NCI-H524 treated with DMSO at 0.1 percent for 48 hours (cell line): Measurements from ENCODE around the gene LGALS3BP.
A peak's percentile ranks its signal among the peaks of the same experiment; 100 is the strongest.

Source experiments
- DNase-seq: peaks from one replicate; lab custom pipeline; 2025; lab: John Stamatoyannopoulos, UW

Gene LGALS3BP

DNA sequence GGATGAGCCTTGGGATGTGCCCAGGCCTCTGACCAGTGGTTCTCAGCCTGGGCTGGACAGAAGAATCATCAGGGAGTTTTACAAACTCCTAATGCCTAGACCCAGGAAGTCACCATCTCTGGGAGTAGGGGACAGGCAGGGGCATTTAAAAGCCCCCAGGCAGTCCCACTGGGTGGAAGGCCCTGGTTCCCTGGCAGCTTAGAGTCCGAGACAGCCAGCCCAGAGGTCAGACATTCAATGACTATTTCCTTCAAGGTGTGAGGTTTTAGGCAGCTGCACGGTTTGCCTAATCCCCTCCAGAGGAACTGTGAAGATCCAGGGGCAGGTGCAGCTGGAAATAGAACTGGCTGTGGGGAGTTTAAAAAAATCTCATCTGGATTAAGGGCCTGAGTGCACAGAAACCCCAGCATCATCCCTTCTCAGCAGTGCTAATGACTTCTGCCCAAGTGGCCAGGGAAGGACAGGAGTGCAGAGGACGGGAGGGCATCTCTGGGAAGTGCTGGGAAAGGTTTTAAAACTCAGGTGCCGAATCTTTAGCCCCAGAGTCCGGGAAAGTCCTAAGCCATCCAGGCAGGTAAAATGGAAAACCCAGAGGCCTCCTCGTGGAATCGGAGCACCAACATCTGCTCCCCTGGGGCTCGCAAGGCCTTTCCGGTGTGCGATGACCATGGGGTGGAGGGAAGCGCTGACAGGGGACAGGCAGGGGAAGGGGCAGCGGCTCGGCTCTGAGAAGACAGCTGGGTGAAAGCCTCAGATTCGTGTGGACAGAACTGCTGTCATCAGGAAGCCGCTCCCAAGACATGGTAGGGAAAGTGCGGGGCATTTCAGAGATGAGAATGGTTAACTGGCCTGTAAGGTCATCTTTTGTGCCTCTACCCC lies 1.5 kb upstream of the LGALS3BP start:
- peak; percentile 92 for DNase-seq

DNA sequence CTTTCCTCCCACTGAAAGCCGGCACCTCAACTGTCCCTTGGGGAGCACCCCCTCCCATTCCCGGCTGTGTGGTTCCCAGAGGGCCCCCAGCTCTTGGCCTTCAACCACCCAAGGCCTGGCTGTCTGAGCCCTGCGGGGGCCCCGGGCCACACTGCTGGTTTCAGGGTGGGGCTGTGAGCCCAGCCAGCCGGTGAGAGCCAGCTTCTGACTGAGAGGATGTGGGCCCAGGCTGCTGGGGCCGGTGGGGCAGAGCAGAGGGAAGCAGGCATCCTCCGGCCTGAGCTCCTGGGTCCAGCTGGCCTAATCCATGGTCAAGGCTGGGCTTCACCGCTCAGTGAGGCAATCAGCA lies 875 bp upstream of the LGALS3BP start:
- DNase-seq: no peak

DNA sequence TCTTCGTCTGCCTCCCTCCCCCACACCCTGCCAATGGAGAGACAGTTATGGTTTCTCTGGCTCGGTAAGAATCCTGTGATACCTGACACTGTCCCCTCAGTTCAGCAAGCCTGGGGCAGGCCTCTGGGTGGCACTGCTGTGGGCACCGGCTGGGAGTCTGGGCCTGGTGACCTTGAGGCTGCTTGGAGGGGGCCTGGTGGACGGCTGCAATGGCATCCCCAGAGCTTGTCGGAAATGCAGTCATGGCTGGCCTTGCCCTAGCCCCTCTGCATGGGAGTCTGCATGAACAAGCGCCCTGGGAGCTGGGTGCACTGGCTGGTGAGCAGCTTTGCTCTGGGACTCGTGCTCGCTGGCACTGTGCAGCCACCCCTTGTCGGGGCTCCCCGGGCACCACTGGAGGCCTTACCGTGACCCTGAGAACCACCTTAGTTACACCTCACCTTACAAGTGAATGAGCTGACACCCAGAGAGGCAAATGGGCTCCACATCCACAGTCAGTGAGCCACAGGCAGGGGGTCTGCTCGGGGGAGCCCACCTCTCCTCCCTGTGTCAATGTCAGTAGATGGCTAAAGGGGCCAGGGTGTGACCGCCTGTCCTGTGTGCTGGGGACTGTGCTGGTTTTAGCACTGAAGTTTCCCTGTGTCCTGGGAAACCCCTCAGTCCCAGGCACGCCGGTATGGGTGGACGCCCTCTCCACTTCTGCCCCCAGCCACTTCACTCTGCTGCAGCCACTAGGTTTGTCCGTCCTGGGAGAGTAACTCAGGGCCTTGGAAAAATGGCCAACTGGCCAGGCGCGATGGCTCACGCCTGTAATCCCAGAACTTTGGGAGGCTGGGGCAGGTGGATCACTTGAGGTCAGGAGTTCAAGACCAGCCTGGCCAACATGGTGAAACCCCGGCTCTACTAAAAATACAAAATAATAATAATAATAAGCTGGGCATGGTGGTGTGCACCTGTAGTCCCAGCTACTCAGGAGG lies 1.4 kb downstream of the LGALS3BP start:
- no peak for DNase-seq

DNA sequence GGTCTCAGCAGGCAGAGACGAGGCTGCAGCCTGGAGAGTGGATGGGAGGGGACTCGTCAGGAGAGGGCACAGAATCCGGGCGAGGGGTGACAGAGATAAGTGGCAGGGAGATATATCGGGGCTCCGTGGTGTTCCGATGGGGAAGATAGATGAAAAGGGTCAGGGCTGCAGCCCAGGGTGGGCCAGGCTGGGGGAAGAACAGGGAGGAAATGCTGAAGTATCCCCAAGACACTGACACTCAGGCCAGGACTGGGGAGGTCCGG lies 2.1 kb downstream of the LGALS3BP start:
- DNase-seq: no peak

DNA sequence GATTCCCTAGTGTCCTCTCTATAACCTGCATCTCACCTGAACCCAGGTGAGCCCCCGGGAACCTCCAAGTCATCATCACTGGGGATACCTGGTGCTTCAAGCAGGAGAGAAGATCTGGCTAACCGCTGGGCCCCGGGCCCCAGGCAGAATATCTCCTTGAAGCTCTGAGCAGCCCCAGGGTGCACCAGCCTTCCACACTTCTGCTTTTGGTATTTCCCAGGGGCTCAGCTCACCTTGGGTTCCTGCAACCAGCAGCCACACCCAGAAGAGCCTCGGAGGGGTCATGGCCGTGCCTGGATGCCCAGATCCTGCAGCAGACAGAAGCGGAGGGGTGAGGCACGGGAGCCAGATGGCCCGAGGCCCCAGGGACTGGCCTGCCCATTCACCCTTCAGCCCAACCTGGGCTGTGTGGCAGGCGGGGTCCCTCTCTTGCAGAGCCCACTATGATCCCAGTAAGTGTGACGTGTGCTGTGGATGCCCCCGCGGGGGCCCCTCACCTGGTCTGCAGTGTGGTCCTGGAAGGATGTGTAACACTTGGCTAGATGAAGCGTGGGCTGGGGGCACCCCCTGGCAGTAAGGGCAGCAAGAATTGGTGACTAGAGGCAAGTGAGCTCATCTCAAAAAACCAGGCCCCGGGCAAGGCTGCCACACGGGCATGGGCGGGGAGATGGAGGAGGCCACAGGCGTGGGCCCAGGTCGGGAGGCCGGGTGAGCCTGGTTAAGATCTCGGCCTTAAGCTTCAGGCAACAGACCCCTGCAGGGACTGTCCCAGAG lies 2.6 kb downstream of the LGALS3BP start:
- no peak for DNase-seq

DNA sequence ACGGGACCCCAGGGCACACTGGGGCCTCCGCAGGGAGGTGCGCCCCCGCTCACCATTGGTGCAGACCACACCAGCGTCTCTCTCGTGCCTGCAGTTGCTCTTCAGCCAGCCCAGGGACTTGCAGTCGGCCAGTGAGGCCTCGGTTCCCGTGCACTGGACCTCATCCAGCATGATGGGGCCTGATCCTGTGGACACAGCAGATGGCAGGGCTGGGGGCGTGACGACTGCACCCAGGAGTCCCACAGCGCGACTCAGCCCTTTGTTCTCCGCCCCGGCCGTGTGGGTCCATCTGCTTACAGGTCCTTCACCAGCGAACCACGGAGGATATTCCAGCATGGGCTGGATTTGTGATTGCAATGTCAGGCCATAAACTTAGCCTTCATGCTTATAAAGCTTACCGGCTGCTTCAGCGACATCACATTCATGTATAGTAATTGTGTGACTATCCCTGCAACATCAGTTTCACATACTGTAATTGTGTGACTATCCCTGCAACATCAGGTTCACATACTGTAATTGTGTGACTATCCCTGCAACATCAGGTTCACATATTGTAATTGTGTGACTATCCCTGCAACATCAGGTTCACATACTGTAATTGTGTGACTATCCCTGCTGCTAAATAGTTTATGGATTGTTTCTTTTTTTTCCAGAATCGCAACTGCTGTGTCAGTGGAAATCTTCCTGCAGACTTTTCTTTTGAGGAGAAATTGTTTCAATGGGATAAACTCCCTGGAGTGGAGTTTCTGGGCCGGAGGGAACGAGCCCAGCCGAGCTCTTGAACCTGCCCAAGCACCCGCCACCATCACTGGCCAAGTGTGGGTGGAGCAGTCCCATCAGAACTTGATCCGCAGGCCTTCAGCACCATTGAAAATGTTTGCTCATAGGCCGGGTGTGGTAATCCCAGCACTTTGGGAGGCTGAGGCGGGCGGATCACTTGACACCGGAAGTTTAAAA lies 4.8 kb downstream of the LGALS3BP start:
- peak; percentile 92 for DNase-seq

DNA sequence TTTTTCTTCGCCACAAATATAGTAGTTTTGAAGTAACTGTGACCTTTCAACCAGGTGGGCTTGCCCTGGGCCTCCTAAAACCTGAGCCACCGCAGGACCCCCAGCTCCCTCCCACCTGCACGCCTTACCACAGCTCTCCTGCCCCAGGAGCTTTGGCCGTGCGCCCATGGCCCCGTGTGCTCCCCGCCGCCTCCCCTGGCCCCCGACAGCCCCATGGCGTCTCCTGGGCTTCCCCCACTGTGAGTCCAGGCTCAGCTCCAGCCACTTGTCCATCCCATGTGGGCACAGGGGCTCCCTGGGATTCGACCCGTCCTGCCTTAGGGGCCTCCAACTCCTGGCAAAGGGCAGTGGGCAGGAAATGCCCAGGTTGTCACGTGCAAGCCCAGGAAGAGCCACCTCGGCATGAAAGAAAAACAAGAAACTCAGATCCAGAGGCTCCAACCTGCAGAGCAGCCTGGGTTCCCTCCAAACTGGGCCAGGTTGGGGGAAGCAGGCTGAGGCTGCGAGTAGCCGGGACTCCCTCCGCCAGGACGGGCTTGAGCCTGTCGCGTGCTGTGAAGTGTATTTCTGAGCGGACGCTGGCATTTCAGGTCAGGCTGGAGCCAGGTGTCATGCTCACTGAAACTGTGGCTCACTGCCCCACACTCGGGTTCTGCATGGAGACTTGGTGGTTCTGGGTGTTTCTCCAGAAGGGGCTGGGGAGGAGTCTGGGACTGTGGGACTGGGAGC lies 5.8 kb downstream of the LGALS3BP start:
- no peak for DNase-seq

DNA sequence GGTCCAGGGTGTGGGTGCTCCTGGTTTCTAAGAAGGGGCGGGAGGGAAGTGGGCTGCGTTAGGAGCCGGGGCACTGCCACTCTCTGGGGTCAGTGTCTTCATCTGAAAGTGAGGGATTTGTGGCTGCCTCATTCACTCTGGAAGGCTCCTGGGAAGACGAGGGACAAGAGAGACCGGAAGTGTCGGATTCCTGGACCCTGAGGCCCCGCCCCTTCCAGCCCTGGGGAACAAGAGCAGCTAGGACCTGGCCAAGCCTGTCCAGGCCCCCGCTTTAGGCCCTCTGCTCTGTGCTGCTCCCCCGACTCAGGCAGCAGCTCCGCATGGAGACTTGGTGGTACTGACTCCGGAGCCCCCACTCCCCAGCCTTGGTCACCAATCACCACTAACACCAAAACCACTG lies 6.5 kb downstream of the LGALS3BP start:
- DNase-seq: no peak

DNA sequence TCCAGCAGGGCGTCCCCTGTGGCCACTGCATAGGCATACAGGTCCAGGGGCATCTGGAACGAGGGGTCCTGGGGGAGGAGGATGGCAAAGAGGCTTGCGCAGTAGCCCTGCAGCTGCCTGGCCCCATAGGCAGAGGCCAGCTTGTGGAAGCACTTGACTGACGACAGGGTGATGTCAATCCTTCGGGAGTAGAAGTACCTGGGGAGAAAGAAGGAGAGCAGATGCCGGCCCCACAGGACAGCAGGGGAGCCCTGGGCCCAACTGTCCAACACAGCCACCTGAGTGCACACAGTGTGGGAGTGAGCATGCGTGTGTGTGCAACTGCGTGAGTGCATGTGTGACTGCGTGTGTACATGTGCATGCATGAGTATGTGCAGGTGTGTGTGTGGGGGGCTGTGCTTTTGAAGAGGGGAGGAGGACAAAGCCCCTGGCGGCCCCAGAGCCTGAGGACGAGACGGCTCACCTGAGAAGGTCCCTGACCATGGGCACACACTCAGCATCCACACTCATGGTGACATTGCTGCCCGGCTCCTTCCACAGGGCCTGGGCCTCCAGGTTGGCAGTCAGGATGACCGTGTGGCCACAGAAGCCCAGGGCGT lies 7.1 kb downstream of the LGALS3BP start:
- peak; percentile 74 for DNase-seq

DNA sequence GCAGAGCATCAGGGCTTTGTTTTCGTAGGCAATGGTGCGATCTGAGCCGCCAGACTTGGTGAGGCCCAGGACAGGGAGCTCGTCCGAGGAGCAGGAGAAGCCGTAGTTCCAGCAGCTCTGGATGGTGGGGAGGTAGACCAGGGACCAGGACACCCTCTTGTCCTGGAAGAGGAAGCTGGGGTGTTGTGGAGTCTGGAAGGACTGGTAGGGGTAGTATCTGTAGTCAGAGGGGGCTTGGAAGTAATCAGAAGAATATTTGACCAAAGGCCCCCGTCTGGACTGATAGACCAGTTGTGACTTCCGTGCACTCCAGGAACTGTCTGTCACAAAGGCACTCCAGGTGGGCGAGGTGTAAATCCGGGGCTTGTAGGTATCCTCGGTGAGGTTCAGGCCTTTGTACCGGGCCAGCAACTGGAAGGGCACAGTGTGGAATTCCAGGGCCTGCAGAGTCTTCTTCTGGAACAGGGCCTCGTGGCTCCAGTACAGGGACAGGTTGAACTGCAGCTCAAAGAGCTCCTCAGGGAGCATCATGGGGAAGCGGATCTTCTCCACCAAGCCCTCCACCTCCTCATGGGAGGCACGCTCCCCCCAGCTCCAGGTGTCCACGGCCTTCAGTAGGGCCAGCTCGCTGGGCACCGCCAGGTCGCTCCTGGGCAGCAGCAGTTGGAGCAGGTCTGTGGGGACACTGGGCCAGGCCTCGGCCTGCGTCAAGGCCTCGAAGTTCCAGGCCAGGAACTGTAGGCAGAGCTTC lies 7.8 kb downstream of the LGALS3BP start:
- no peak for DNase-seq

DNA sequence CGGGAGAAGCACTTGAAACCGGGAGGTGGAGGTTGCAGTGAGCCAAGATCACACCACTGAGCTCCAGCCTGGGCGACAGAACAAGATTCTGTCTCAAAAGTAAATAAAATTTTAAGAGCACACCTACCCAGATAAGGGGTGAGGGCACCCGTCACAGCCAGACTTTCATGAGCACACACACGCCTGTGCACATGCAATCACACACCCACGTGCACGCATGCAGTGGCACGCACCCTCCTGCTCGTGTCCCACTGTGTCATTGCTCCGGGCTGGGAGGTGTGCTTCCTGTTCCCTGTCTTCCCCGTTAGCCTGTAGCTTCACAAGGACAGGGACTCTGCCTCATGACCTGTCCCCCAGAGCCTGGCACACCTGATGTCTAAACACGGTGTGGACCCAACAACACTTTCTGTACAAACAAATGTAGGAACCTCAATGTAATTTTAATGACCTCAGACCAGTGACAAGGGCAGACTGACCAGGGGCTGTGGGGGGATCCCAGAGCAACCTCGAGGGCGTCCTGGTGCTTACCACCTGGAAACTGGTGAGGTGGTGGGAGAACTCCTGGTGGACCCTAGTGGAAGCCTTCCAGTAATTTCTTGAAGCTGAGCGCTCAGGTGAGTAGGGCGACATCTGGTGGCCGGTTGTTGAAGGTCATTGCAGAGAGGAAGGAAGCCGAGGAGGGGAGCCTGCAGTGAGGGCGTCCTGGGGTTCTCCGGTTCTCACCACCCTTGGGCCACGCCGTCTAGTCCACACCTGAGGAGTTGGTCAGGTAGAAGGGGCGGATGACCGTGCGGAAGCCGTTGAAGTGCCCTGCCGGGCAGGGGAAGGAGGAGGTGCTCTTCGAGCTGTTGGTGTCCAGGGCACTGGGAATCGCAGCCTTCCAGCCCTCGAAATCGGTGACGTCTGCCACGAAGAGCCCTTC lies 8.6 kb downstream of the LGALS3BP start:
- no peak for DNase-seq

DNA sequence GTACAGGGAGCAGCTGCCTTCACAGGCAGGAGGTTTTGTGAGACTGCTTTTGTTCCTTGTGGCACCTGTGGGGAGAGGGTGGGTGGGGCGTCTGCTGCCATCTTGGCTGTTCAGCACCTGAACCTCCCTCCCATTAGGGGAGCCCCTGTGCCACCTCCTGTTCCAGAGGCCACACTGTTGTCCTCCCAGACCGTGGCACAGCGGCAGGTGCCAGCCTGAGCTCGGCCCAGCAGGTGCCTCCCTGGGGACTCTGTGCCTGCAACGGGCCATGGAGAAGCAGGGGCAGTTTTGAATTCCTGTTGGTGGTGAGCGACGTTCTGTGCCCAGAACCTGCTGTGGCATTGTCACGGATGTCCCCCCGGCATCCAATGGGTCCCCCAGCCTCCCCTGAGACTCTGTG lies 9.9 kb downstream of the LGALS3BP start:
- DNase-seq: no peak

DNA sequence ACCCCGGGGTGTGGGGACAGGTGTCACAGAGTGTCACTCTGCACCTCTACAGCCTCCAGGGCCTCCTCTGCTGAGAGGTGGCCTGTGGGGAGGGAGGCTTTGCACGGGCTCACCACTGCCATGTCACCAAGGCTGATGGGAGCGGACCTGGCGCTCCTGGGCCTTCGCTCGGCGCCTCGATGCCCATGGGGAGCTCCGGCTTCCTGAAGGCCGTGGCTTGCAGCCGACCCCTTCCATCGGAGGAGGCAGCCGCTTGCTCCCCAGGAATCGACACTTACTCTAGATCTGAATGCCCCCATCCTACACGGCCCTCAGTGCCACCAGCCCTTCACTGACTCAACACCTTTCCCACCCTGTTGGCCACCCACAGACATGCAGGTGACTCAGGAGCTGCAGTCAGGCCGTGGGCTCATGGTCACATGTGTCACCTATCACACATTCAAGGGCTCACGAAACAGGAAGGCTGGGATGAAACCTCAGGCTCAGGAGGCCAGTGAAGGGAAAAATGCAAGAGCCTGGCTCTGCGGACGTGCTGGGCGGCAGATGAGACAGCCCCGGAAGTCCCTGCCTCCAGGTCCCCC lies 11.9 kb downstream of the LGALS3BP start:
- no peak for DNase-seq

DNA sequence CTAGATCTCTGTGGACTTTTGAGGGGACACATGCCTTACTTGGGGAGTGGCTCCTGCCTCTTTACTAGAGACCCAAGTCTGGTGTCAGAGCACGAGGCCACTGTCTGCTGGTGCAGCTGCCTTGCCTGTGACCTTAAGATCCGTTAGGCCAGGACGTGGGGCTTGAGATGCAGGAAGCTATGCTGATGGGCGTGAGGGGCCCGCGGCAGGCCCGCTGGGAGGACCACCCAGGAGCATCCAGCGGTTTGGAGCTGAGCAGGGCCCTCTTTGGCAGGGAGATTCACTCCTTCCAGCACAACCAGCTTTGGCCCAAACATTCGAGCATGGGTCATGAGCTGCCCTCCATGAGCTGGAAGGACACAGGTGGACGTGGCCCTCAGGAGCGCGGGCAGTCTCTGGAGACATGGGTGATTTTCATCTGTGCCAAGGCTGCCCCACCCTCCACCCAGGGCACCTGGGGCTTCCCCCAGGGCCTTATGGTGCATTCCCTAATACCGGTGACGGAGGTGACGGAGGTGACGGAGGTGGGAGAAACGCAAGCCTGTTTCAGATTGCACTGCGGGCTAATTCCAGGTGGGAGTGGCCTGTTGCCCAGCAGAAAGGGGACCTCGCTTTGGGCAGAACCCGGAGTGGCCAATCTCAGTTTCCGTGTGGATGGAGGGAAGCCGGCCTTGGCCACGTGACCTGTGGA lies 12.7 kb downstream of the LGALS3BP start:
- no peak for DNase-seq

DNA sequence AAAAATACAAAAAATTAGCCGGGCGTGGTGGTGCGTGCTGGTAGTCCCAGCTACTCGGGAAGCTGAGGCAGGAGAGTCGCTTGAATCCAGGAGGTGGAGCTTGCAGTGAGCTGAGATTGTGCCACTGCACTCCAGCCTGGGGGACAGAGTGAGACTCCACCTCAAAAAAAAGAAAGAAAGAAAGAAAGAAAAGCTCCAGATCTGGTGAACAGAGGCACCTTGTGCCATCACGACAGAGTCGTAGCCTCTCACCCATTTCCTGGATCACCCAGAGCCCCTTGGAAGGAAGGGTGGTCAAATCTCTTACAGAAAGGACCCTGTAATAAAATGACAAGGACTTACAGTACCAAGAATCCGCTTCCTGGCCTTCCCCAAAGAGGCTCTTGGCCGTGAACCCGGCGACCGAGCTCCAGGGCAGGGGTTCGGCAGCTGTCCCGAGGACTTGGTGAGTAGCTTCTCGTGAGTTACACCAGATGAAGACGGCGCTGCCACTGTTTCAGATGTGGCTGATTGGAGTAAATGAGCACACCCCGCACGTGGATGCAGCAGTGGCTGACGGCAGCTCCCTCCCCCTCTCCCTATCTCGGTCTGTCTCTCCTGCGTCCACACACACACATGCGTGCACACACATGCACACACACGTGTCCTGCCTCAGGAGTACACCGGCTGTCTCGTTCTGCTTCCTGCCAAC lies 13.5 kb downstream of the LGALS3BP start:
- DNase-seq: no peak

DNA sequence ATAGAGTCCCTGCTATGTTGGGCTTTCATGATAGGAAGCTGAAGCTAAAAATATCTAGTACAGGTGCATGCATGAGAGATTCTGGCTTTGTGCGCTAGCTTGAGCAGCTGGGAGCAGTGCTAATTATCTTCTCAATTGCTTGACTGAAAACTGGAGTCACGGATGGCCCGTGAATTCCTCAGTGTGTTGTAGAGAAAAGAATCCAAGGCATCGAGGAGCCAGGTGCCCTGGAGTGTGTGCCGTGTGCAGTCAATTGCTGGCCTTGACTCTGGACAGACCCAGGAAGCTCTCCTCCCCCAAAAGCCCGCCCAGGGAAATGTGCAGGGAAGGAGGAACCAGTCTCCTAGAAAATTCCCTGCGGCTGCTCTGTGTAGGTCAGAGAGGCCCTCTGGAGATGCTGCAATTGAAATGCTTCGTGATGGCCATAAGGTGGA lies 14.2 kb downstream of the LGALS3BP start:
- no peak for DNase-seq

DNA sequence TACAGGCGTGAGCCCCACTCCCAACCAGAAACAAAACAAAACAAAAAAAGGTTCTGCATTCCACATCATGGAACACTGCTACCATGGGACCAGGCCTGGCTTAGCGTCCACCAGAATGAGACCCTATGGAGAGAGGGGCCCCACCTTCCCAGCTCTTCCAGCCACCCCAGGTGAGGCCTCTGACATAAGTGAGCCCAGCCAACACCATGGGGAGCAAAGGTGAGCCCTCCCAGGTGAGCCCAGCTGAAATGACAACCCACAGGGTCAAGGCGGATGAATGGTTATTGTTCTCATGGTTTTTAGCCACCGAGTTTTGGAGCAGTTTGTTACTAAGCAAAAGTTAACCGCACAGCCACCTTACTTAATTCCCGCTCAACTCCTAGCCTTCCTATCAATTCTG lies 16.3 kb downstream of the LGALS3BP start:
- DNase-seq: no peak
